ENCODE measurements around the gene PPA2. TPM values are rescaled to one million over a fixed set of nuclear protein-coding genes. Genes with fewer than 3 reads are reported as not detected.
A peak's percentile ranks its signal among the peaks of the same experiment; 100 is the strongest.

The PPA2 gene
- total RNA-seq (ENCODE audit: low replicate concordance), result 88.9 and 97.2 TPM in 2 replicates
- long read RNA-seq, transcript PPA2-201 (12 exons, 1,684 nt), result major isoform, 105 of 145 reads
- long read RNA-seq, partial matches to known transcripts, result 4 of 145 reads
- long read RNA-seq, other reads (novel, unspliced or antisense), result 28 of 145 reads

DNA sequence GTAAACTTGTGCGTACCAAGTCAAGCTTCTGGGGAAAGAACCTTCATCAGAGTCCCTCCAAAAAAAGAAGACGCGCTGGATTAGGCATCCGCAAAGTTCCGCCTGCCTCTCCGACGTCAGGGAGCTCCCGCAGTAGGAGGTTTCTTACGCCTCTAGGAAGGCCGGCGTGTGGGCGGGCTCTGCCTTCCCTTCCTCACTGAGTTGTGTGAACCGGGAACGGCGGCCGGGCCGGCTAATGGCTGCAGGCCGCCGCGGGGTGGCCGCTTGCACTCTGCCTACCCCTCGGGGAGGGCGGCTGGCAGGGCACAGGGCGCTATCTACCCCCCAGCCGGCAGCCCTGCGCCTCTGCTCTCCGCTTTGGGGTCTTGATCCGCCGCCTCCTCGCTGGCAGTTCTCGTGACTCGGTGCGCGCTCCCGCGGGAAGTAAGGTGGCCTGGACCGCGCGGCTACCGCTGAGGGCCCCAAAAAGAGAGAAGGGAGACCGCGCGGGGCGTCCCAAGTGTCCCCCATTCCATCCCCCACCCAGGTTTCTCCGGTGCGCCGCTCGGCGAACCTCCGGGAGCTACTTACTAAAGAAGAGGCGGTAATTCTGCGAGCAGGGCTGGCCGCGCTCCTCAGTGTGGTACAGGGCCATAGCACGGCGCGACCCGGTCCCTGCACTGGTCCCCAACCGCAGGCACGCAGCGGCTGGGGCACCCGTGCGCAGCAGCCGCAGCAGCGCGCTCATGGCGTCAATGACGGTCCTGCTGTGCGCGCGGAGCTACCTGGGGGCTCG, at the start of gene PPA2:
Gene PPA2 (minus strand): TSS at position 739 of the 775 bp plus-strand sequence. CDS start 12 bp downstream, at position 727.
- DNase-seq (ENCODE audit: extremely low spot score, unreplicated experiment), result peak; percentile 81
- Mint-ChIP-seq H3K36me3 (peaks cover 23% of the 10 kb centered on the region), H3K27ac (peak within 1 kb of the TSS; percentile 97), H3K4me1 (ENCODE audit: unreplicated experiment) (peaks cover 10% of the 10 kb centered on the region), H3K4me3 (peak within 1 kb of the TSS; percentile 98), H3K27me3 (no peaks in the 10 kb centered on the region), H3K9me3 (no peaks in the 10 kb centered on the region)
- TF ChIP-seq, protein P1, sequence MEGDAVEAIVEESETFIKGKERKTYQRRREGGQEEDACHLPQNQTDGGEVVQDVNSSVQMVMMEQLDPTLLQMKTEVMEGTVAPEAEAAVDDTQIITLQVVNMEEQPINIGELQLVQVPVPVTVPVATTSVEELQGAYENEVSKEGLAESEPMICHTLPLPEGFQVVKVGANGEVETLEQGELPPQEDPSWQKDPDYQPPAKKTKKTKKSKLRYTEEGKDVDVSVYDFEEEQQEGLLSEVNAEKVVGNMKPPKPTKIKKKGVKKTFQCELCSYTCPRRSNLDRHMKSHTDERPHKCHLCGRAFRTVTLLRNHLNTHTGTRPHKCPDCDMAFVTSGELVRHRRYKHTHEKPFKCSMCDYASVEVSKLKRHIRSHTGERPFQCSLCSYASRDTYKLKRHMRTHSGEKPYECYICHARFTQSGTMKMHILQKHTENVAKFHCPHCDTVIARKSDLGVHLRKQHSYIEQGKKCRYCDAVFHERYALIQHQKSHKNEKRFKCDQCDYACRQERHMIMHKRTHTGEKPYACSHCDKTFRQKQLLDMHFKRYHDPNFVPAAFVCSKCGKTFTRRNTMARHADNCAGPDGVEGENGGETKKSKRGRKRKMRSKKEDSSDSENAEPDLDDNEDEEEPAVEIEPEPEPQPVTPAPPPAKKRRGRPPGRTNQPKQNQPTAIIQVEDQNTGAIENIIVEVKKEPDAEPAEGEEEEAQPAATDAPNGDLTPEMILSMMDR (conservative IDR thresholded peaks at IDR 0.05), result no peak

DNA sequence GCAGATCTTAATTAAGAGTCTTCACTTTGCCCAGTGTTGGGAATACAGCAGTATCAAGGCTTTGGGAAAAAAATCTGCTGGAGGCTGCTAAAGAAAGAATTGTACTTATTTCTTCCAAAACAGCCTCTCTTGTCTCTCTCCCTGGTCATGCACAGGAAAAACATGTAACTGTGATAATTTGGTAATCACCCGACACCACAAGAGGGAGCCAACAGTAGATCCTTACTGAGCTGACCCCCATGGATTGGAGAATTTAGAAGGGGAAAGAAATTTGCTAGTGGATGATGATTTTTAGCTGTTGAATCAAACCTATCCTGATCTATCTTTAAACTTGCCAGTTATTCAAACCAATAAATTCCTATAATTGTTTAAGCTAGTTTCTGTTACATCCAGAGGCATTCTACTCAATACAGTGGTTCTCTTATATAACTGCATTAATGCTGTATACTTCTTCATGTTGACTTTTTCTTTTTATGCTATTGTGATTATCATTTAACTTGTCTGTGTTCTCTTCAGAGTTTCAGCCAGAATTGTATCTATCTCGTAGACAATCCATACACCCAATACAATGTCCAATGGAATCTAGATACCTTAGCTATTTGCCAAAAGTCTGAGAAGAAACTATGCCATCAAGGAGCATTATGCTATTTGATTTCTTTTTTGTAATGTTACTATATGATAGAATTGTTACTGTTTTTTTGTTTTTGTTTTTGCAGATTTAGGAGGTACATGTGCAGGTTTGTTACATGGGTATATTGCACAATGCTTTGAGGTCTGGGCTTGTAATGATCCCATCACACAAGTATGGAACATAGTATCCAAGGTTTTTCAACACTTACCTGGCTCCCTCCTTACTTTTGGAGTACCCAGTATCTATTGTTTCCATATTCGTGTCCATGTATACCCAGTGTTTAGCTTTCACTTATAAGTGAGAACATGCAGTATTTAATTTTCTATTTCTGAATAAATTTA, 47.2 kb upstream of the PPA2 start:
- no peaks in the 10 kb centered on the region for H3K9me3 Mint-ChIP-seq
- no peak for DNase-seq (ENCODE audit: extremely low spot score, unreplicated experiment)
- H3K4me1 Mint-ChIP-seq (ENCODE audit: unreplicated experiment), result no peaks in the 10 kb centered on the region
- H3K27ac Mint-ChIP-seq, result no peak overlapping the region
- no peak overlapping the region for H3K4me3 Mint-ChIP-seq
- no peaks in the 10 kb centered on the region for H3K27me3 Mint-ChIP-seq
- no peaks in the 10 kb centered on the region for H3K36me3 Mint-ChIP-seq
- TF ChIP-seq, protein P1 (conservative IDR thresholded peaks at IDR 0.05), result peak; percentile 82

DNA sequence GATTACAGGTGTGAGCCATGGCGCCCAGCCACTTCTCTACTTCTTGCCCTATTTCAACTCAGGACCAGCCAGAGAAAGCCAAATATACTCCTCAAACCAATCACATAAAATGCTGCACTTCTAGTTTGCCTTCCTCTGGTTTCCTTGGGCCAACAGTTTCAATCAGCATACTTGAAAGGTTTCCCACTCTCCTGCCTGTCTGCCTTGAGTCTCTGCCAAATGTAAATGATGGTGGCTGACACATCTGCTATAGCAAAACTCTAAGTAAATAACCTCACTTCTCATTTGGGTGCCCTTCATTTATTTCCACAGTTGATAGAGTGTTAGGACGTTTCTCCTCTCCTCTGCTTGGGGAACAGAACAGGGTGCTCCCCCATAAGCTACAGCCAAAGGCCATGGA, 36.4 kb upstream of the PPA2 start:
- Mint-ChIP-seq H3K27ac (no peak overlapping the region), H3K4me1 (ENCODE audit: unreplicated experiment) (no peaks in the 10 kb centered on the region), H3K9me3 (peaks cover 5% of the 10 kb centered on the region), H3K4me3 (no peak overlapping the region), H3K36me3 (no peaks in the 10 kb centered on the region), H3K27me3 (peaks cover 7% of the 10 kb centered on the region)
- TF ChIP-seq, protein P1 (conservative IDR thresholded peaks at IDR 0.05), result no peak
- no peak for DNase-seq (ENCODE audit: extremely low spot score, unreplicated experiment)

DNA sequence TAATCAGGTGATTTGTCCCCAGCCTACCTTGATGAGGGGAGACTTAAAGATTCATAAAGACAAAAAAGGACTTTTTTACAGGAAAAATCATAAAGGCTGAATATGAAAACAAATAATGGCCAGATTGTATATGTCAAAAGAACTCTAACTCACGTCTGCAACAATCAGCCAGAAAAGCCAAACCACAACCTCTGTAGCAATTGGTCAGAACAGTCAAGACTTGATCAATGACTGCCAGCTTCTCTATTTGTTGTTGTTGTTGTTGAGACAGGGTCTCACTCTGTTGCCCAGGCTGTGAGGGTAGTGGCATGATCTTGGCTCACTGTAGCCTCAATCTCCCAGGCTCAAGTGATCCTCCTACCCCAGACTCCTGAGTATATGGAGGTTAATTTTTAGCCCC, 35.9 kb upstream of the PPA2 start:
- Mint-ChIP-seq H3K36me3 (no peaks in the 10 kb centered on the region), H3K27ac (no peak overlapping the region), H3K4me3 (no peak overlapping the region), H3K9me3 (peaks cover 5% of the 10 kb centered on the region), H3K27me3 (peaks cover 7% of the 10 kb centered on the region), H3K4me1 (ENCODE audit: unreplicated experiment) (no peaks in the 10 kb centered on the region)
- no peak for DNase-seq (ENCODE audit: extremely low spot score, unreplicated experiment)
- TF ChIP-seq, protein P1 (conservative IDR thresholded peaks at IDR 0.05), result no peak

DNA sequence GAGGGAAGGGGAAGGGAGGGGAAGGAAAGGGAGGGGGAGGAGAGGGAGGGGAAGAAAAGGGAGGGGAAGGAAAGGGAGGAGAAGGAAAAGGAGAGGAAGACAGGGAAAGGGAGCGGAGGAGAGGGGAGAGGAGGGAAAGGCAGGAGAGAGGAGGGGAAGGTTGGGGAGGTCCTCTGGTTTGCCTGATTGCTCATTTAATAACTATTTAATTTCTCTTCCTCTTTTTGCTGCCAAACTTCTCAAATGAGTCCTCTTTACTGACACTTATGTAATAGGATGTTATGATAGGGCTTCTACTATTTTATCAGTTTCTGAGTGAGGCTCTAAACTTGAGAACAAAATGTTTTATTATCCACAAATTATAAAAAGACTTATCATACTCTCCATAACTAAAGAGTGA, 35.4 kb upstream of the PPA2 start:
- DNase-seq (ENCODE audit: extremely low spot score, unreplicated experiment), result no peak
- Mint-ChIP-seq H3K4me1 (ENCODE audit: unreplicated experiment) (no peaks in the 10 kb centered on the region), H3K36me3 (no peaks in the 10 kb centered on the region), H3K9me3 (peaks cover 5% of the 10 kb centered on the region), H3K4me3 (no peak overlapping the region), H3K27me3 (peaks cover 7% of the 10 kb centered on the region), H3K27ac (no peak overlapping the region)
- TF ChIP-seq, protein P1 (conservative IDR thresholded peaks at IDR 0.05), result no peak

Data from type B pancreatic cell (in vitro differentiated cells).